ENCODE measurements around the gene ANKEF1. TPM values are rescaled to one million over a fixed set of nuclear protein-coding genes. Genes with fewer than 3 reads are reported as not detected.

Gene ANKEF1
- total RNA-seq, 1 donor from 2014 or later = 0.77 TPM

GRCh38 chr20:10064611-10065010, 29.8 kb downstream of the ANKEF1 start:
- no peak for DNase-seq (ENCODE audit: low spot score)
- Mint-ChIP-seq H3K27me3 (ENCODE audit: low read depth) (peaks cover 3% of the 10 kb centered on the region), H3K36me3 (ENCODE audit: low read depth) (no peaks in the 10 kb centered on the region), H3K4me3 (ENCODE audit: unreplicated experiment) (no peak overlapping the region), H3K4me1 (ENCODE audit: low read depth) (peaks cover 8% of the 10 kb centered on the region), H3K27ac (ENCODE audit: unreplicated experiment) (no peak overlapping the region), H3K9me3 (ENCODE audit: low read depth) (peaks cover 4% of the 10 kb centered on the region)
- TF ChIP-seq CTCF (IDR thresholded peaks at IDR 0.05) = no peak

GRCh38 chr20:10065154-10065833, 30.5 kb downstream of the ANKEF1 start:
- peaks cover 4% of the 10 kb centered on the region for H3K9me3 Mint-ChIP-seq (ENCODE audit: low read depth)
- no peak for TF ChIP-seq CTCF (IDR thresholded peaks at IDR 0.05)
- H3K27ac Mint-ChIP-seq (ENCODE audit: unreplicated experiment) = no peak overlapping the region
- no peak for DNase-seq (ENCODE audit: low spot score)
- H3K4me3 Mint-ChIP-seq (ENCODE audit: unreplicated experiment) = no peak overlapping the region
- peaks cover 8% of the 10 kb centered on the region for H3K4me1 Mint-ChIP-seq (ENCODE audit: low read depth)
- peaks cover 3% of the 10 kb centered on the region for H3K27me3 Mint-ChIP-seq (ENCODE audit: low read depth)
- no peaks in the 10 kb centered on the region for H3K36me3 Mint-ChIP-seq (ENCODE audit: low read depth)

GRCh38 chr20:10067321-10067720, 32.5 kb downstream of the ANKEF1 start:
- Mint-ChIP-seq H3K4me1 (ENCODE audit: low read depth) (peaks cover 8% of the 10 kb centered on the region), H3K27ac (ENCODE audit: unreplicated experiment) (no peak overlapping the region), H3K27me3 (ENCODE audit: low read depth) (no peaks in the 10 kb centered on the region), H3K9me3 (ENCODE audit: low read depth) (peaks cover 4% of the 10 kb centered on the region), H3K4me3 (ENCODE audit: unreplicated experiment) (no peak overlapping the region), H3K36me3 (ENCODE audit: low read depth) (no peaks in the 10 kb centered on the region)
- no peak for DNase-seq (ENCODE audit: low spot score)
- no peak for TF ChIP-seq CTCF (IDR thresholded peaks at IDR 0.05)

GRCh38 chr20:10074513-10074912, 39.7 kb downstream of the ANKEF1 start:
- Mint-ChIP-seq H3K36me3 (ENCODE audit: low read depth) (no peaks in the 10 kb centered on the region), H3K4me3 (ENCODE audit: unreplicated experiment) (no peak overlapping the region), H3K4me1 (ENCODE audit: low read depth) (peaks cover 16% of the 10 kb centered on the region), H3K9me3 (ENCODE audit: low read depth) (no peaks in the 10 kb centered on the region), H3K27me3 (ENCODE audit: low read depth) (no peaks in the 10 kb centered on the region), H3K27ac (ENCODE audit: unreplicated experiment) (peak overlapping the region; percentile 29)
- TF ChIP-seq CTCF (IDR thresholded peaks at IDR 0.05) = no peak
- DNase-seq (ENCODE audit: low spot score) = no peak

GRCh38 chr20:10075606-10076005, 40.8 kb downstream of the ANKEF1 start:
- Mint-ChIP-seq H3K27me3 (ENCODE audit: low read depth) (no peaks in the 10 kb centered on the region), H3K27ac (ENCODE audit: unreplicated experiment) (no peak overlapping the region), H3K36me3 (ENCODE audit: low read depth) (no peaks in the 10 kb centered on the region), H3K9me3 (ENCODE audit: low read depth) (no peaks in the 10 kb centered on the region), H3K4me3 (ENCODE audit: unreplicated experiment) (no peak overlapping the region), H3K4me1 (ENCODE audit: low read depth) (peaks cover 21% of the 10 kb centered on the region)
- no peak for DNase-seq (ENCODE audit: low spot score)
- TF ChIP-seq CTCF (IDR thresholded peaks at IDR 0.05) = no peak

Data from chondrocyte (in vitro differentiated cells).